ENCODE results near the gene PARK7. TPM values are rescaled to one million over a fixed set of nuclear protein-coding genes. Genes with fewer than 3 reads are reported as not detected.

PARK7 gene
- total RNA-seq, 4 donors from 2014 or later, result 222 to 327 (median 257) TPM

DNA sequence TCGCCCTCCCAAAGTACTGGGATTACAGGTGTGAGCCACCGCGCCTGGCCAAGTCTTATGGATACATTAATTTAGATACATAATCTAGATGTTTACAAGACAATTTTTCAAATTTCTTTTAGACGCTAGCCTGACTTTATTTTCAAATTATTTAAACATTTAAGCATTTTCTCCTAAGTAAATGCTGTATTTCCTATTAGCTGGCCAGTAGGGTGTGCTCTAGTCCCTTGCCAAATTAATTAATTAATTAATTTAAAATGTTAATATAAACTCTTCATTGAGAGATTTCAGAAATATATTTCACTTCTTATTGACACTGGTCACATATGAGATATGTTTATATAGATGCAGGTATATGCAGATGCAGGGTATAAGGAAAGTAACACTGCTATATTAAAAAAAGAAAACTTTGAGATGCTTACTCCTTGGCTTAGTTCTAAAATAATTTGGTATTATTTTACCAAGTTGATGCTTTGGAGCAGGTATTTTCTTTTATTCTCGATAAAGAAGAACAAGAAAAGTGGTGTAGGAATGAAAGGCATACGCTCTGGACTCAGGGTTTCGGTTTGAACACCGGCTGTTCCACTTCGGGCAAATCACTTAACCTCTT lies 69.8 kb downstream of the PARK7 start:
- intact Hi-C loops (cut with DNase I), result loop anchor here (5.0 to 10.0 kb wide), 3 partner anchors 84 to 281 kb away; no protein-coding TSS in a partner anchor
- TF ChIP-seq POLR2A (IDR thresholded peaks at IDR 0.05), result no peak
- TF ChIP-seq, protein P1, sequence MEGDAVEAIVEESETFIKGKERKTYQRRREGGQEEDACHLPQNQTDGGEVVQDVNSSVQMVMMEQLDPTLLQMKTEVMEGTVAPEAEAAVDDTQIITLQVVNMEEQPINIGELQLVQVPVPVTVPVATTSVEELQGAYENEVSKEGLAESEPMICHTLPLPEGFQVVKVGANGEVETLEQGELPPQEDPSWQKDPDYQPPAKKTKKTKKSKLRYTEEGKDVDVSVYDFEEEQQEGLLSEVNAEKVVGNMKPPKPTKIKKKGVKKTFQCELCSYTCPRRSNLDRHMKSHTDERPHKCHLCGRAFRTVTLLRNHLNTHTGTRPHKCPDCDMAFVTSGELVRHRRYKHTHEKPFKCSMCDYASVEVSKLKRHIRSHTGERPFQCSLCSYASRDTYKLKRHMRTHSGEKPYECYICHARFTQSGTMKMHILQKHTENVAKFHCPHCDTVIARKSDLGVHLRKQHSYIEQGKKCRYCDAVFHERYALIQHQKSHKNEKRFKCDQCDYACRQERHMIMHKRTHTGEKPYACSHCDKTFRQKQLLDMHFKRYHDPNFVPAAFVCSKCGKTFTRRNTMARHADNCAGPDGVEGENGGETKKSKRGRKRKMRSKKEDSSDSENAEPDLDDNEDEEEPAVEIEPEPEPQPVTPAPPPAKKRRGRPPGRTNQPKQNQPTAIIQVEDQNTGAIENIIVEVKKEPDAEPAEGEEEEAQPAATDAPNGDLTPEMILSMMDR (IDR thresholded peaks at IDR 0.05), result peak in 5 of 6 experiments; percentile 36 to 88 (median 69)
- Histone ChIP-seq H3K4me3 (replicated peaks in 1 of 3) (no peak overlapping the region), H3K36me3 (no peaks in the 10 kb centered on the region), H3K27me3 (no peaks in the 10 kb centered on the region), H3K4me1 (peaks cover 25 to 32% of the 10 kb centered on the region in 2 donors), H3K9me3 (no peaks in the 10 kb centered on the region), H3K27ac (no peak overlapping the region)
- WGBS, 2 donors, result 84 to 85% methylated on average over 9 of the region's 9 CpGs
- DNase-seq, result peak in 1 of 2 donors; percentile 22

DNA sequence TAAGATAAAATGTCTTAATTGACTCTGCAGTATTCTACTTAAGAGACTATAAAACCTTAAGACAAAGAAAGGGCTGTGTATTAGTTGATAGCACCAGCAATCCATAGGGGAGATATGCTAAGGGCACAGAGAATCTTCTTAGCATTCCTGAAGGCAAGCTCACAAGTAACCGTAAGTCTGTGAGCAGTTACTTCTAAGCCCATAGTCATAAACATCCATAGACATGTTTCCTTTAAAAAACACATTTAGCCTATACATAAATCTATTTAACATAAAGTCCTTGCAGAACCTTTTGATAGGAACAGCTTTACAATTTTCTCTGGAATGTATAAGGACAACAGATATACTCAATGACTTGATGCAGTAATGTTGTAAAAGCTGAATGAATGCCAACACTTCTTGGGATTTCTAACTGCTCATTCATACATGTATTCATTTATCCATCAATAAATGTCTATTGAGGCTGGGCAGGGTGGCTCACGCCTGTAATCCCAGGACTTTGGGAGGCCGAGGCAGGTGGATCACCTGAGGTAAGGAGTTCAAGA lies 70.9 kb downstream of the PARK7 start:
- no peak for DNase-seq
- Histone ChIP-seq H3K27me3 (no peaks in the 10 kb centered on the region), H3K36me3 (no peaks in the 10 kb centered on the region), H3K9me3 (no peaks in the 10 kb centered on the region), H3K4me1 (peaks cover 14 to 22% of the 10 kb centered on the region in 2 donors), H3K4me3 (replicated peaks in 1 of 3) (no peak overlapping the region), H3K27ac (no peak overlapping the region)
- WGBS, 2 donors, result 95 to 98% methylated on average over 3 of the region's 3 CpGs
- intact Hi-C loops (cut with DNase I), result loop anchor here (5.0 to 10.0 kb wide), 3 partner anchors 82 to 280 kb away; no protein-coding TSS in a partner anchor
- TF ChIP-seq, protein P1 (IDR thresholded peaks at IDR 0.05), result no peak
- no peak for TF ChIP-seq POLR2A (IDR thresholded peaks at IDR 0.05)

DNA sequence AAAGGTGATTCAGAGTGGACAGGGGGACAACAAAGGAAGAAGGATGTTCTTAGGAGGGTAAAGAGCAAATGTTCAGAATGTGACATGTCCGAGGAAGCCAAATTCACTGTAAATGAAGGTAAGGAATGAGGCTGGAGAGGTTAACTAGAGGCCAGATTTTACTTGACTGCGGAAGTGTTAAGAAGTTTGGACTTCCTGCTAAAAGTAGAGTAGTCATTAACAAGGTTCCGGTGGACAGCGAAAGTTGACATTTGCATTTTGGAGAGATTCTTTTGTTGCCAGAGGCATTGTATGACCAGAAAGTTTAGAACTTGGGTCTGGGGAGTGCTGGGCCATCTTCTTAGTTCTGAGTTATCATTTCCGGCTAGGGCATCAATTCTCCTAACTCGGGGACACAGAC lies 71.8 kb downstream of the PARK7 start:
- no peaks in the 10 kb centered on the region for H3K36me3 ChIP-seq
- no peak for TF ChIP-seq POLR2A (IDR thresholded peaks at IDR 0.05)
- TF ChIP-seq, protein P1 (IDR thresholded peaks at IDR 0.05), result no peak
- H3K27me3 ChIP-seq, result no peaks in the 10 kb centered on the region
- H3K27ac ChIP-seq, result no peak overlapping the region
- DNase-seq, result no peak
- H3K4me1 ChIP-seq, result peaks cover 7 to 14% of the 10 kb centered on the region in 2 donors
- H3K4me3 ChIP-seq (replicated peaks in 1 of 3), result no peak overlapping the region
- 83 to 84% methylated on average over 6 of the region's 6 CpGs for WGBS, 2 donors
- intact Hi-C loops (cut with DNase I), result loop anchor here (5.0 to 10.0 kb wide), 3 partner anchors 81 to 279 kb away; no protein-coding TSS in a partner anchor
- H3K9me3 ChIP-seq, result no peaks in the 10 kb centered on the region

Small RNAs within 50 kb of the gene (small RNA-seq; reads per million reads assigned to genes)
- gene RF00019, result not detected

Other genes starting within 250 kb of the PARK7 start
- 100 to 1,000 TPM in 2 of 4 donors, 10 to 100 TPM in 2; 82.8 to 731 (median 95.2) TPM for gene VAMP3, start 190.4 kb upstream of the PARK7 start, total RNA-seq
- gene PER3, start 177.4 kb upstream of the PARK7 start, total RNA-seq, result 10 to 100 TPM in 3 of 4 donors, 1 to 10 TPM in 1; 8.9 to 30.9 (median 20.9) TPM
- gene UTS2, start 108.6 kb upstream of the PARK7 start, total RNA-seq, result not detected
- under 1 TPM in 1 of 4 donors, not detected in 3; 0.10 TPM for gene TNFRSF9, start 20.9 kb upstream of the PARK7 start, total RNA-seq
- 100 to 1,000 TPM in 2 of 4 donors, 10 to 100 TPM in 2; 59.9 to 133 (median 85.0) TPM for gene ERRFI1, start 64.6 kb downstream of the PARK7 start, total RNA-seq

Data from thyroid gland (tissue), 4 donors.